ENCODE data around the gene TNC.

- TF ChIP-seq CTCF (IDR thresholded peaks at IDR 0.05) (no peak), POLR2A (IDR thresholded peaks at IDR 0.05) (no peak)
Observed at GRCh38 chr9:115158661-115159481, 40.9 kb upstream of the TNC start.
